ENCODE results near the gene SMG6.
"Not testable (repeated sequence)": the region's sequence is repeated elsewhere in the genome, so short reads cannot be mapped to it uniquely, and the experiment has no call there.

SMG6 gene

DNA sequence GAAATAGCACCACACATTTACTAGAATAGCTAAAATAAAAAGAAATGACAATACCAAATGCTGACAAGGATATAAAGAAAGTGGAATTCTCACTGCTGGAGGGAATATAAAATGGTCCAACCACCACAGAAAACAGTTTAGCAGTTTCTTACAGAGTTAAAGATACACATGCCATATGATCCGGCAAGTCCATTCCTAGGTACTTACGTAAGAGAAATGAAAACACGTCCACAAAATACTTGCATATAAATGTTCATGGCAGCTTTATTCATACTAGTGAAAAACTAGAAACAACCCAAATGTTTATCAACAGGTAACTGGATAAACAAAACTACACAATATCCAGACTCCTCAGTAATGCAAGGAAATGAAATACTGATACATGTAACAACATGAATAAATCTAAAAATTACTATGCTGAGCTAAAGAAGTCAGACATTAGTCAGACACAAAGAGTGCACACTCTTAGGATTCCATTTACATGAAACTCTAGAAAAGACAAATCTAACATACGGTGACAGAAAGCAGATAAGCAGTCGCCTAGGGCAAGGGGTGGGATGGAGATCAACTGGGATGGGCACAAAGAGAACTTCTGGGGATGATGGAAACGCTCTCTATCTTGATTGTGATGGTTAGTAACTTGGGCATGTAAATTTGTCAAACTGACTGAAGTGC lies 76.4 kb downstream of the SMG6 start:
- DNase-seq = no peak

GRCh38 chr17:2223617-2223927 lies 80.0 kb downstream of the SMG6 start:
- DNase-seq = no peak

DNA sequence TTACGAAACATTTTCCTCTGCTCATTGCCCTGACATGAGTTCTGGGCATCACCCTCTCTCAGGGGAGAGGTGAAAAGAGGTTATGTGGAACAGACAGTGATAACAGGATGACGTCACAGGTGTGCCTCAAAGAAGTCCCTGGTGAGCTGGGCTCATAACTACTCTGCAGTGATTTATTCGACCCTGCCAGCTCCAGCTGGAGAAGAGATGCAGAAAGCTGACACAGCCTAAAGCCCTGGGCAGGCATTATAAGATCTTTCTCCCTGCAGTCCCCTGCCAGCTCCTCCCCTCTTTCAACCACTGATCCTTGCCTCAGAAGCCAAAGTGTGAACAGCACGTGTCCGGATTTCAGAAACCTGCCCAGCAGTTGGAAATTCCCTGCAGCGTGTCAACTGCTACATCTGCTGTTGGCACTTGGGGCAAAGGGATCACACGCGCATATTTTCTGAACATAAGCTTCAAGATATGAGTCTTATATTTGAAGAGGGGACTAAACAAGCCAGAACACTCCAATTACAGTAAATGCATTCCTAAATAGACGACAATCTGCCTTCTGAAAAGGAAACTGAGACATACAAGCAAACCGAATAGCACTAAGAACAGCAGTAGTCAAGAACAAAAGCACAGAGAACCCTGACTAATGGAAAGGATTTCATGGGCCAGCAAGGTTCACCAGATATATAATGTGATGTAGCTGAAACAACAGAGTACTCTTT lies 80.5 kb downstream of the SMG6 start:
- peak; percentile 45 for DNase-seq

- DNase-seq = no peak
These were observed 81.3 kb downstream of the SMG6 start for GRCh38 chr17:2222301-2222700.

DNA sequence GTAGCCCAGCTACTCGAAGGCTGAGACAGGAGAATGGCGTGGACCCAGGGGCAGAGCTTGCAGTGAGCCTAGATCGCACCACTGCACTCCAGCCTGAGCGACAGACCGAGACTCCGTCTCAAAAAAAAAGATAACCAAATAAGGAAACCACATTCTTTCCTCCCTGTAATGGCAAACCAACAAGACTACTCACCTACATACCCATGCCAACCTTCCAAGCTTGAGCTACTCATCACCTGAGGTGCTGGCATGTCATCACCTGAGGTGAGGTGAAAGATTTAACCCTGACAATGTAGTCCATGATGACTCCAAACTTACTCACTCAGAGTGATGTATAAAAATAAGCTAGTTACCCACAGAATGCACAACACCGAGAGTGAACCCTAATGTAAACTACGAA lies 85.2 kb downstream of the SMG6 start:
- DNase-seq = no peak

GRCh38 chr17:2215616-2216364 lies 87.8 kb downstream of the SMG6 start:
- DNase-seq = peak; percentile 60

DNA sequence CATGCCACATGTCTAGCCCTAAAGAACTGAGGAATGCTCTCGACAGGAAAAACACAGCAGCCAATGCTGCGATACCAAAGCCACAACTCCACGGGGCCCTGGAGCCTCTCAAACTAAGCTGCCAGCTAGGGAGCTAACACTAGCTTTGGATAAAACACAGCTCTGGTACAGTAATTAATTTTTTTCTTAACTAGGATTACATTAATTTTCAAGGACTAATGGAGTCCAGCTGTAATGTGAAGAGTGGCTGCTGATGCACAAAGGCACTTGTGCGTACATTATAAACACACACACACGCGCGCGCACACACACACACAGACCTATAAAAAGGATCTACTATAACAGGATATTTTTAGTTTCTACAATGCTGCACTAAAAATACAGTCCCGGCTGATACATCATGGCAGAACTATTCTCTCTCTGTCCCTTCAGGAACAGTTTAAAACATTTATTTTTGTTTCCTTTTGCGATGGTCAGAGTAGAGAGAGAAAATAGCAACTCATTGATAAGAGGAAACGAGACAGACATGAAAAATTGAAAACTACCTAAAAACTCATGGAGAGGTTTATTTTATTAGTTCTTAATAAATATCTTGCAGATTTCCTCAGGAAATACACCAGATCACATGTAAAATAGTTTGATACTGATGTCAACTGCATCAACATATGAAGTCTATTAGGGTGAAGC lies 88.5 kb downstream of the SMG6 start:
- no peak for DNase-seq

- DNase-seq = no peak
These were observed 89.3 kb downstream of the SMG6 start for GRCh38 chr17:2214047-2214928.

- no peak for DNase-seq
These were observed 90.2 kb downstream of the SMG6 start for GRCh38 chr17:2213291-2213960.

GRCh38 chr17:2212400-2212981 lies 91.1 kb downstream of the SMG6 start:
- DNase-seq = no peak

- no peak for DNase-seq
These were observed 91.8 kb downstream of the SMG6 start for GRCh38 chr17:2211661-2212399.

- no peak for DNase-seq
These were observed 92.9 kb downstream of the SMG6 start for GRCh38 chr17:2210726-2211125.

DNA sequence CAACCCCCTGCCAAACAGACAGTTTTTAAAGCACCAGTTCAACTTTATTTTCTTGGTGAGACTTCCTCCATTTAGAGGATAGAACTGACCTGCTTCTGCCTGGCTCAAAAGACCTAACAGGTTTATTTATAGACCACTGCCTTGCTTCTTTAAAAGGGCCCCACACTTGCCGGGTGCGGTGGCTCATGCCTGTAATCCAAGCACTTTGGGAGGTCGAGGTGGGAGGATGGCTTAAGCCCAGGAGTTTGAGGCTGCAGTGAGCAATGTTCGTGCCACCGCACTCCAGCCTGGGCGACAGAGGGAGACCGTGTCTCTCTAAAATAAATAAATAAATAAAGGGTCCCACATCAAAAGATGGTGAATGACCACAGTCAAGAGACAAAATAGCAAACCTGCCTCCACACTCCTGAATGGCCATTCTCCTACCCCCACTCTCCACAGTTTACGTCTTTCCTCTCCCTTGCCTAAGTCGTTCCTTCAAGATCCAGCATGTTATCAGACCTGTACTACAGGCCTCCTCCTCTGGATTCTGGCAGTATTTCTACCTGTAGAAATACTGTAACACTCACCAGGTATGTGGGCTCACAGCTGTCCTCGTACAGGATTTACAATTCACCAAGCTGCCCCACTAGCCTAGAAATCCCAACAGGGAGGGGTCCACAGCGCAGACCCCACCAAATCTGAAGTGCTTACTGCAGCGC lies 95.6 kb downstream of the SMG6 start:
- DNase-seq = no peak

- no peak for DNase-seq
These were observed 99.2 kb downstream of the SMG6 start for GRCh38 chr17:2204393-2204792.

- DNase-seq = no peak
These were observed 99.8 kb downstream of the SMG6 start for GRCh38 chr17:2203818-2204217.

- no peak for DNase-seq
These were observed 100.5 kb downstream of the SMG6 start for GRCh38 chr17:2202996-2203575.

- DNase-seq = no peak
These were observed 101.1 kb downstream of the SMG6 start for GRCh38 chr17:2202302-2202995.

- not testable (repeated sequence) for DNase-seq
These were observed 104.2 kb downstream of the SMG6 start for GRCh38 chr17:2199386-2199785.

DNA sequence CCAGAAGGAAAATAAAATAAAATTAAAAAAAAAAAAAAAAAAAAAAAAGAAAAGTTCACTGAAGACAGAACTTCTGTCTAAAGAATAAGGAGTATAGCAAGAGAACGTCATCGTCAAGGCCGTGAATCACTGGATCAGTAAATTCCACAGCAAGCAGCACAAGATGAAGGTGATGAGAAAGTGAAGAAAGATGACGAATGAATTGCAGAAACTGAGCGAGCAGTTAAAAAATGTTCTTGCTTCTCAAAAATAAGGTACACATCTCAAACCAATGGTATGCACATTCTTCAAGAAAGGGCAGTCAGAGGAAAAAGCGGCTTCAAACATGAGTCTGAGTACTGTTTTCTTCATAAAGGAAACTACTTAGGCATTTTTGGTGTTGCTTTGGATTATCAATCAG lies 104.7 kb downstream of the SMG6 start:
- DNase-seq = no peak

All from activated effector memory CD4-positive, alpha-beta T cell treated with Interleukin-2 at 50 U/mL for 16 hours (primary cell).